IPS DF 6.9 (cell line): ENCODE results near the gene CDK17.
"Not testable (repeated sequence)": the region's sequence is repeated elsewhere in the genome, so short reads cannot be mapped to it uniquely, and the experiment has no call there.

Source experiments
- DNase-seq: peaks from one replicate; pipeline ENCODE4 v3.0.0-alpha.2; 2013; ENCODE audit warnings: low read depth, low spot score
- H3K27ac ChIP-seq: one replicate; pipeline ENCODE4 v1.5.1; 2013; ENCODE audit warnings: low read length, control low read depth
- H3K27me3 ChIP-seq: 2 replicates; pipeline ENCODE4 v1.6.1; 2013; ENCODE audit warnings: mild to moderate bottlenecking, low read length; ENCODE audit not compliant: control insufficient read depth, insufficient read depth
- H3K36me3 ChIP-seq: 2 replicates; pipeline ENCODE4 v1.6.1; 2013; ENCODE audit warnings: low read length; ENCODE audit not compliant: control insufficient read depth, insufficient read depth
- H3K4me1 ChIP-seq: 2 replicates; pipeline ENCODE4 v1.6.1; 2013; ENCODE audit warnings: low read length; ENCODE audit not compliant: control insufficient read depth, insufficient read depth
- H3K4me3 ChIP-seq: 2 replicates; pipeline ENCODE4 v1.5.1; 2013; ENCODE audit warnings: mild to moderate bottlenecking, low read length
- H3K9me3 ChIP-seq: 2 replicates; pipeline ENCODE4 v1.6.1; 2013; ENCODE audit warnings: low read length, inconsistent platforms; ENCODE audit not compliant: control insufficient read depth, insufficient read depth
- WGBS: extraction: QIAGEN DNeasy Blood & Tissue Kit; methylation state at CpG from one replicate; pipeline ENCODE4 v1.1.7; 2013; ENCODE audit warnings: mixed read lengths, missing lambda C conversion rate; ENCODE audit not compliant: insufficient read length, insufficient coverage; 5-methylcytosine and 5-hydroxymethylcytosine counted together

The CDK17 gene

DNA sequence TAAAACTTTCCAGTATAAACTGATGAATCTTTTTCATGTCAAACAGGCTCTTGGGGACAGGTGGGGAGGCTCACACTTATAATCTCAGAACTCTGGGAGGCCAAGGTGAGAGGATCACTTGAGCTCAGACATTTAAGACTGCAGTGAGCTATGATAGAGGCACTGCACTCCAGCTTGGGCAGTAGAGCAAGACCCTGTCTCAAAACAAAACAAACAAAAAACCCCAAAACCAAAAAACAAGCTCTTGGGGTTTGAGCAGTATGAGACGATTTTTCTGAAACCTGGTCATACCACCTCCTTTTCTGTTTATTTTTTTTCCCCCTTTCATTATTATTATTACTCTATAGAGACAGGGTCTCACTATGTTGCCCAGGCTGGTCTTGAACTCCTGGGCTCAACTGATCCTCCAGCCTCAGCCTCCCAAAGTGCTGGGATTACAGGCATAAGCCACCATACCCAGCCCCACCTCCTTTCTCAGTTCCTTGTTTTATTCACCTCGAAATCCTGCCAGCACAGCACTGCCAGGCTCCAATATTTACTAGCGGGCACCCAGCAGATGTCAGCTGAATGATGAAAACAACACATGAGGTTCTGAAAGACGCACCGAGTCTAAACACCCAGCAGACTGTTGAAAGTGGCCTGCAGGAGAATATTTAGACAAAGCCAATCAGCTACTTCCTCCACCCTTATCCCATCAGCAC, 19.5 kb upstream of the CDK17 start:
- H3K9me3 ChIP-seq: no peaks in the 10 kb centered on the region
- H3K27ac ChIP-seq: no peak overlapping the region
- WGBS: no CpG with 5 or more reads among the region's 5 CpGs
- no peaks in the 10 kb centered on the region for H3K36me3 ChIP-seq
- H3K27me3 ChIP-seq: no peaks in the 10 kb centered on the region
- no peak overlapping the region for H3K4me3 ChIP-seq
- H3K4me1 ChIP-seq: no peaks in the 10 kb centered on the region
- no peak for DNase-seq

DNA sequence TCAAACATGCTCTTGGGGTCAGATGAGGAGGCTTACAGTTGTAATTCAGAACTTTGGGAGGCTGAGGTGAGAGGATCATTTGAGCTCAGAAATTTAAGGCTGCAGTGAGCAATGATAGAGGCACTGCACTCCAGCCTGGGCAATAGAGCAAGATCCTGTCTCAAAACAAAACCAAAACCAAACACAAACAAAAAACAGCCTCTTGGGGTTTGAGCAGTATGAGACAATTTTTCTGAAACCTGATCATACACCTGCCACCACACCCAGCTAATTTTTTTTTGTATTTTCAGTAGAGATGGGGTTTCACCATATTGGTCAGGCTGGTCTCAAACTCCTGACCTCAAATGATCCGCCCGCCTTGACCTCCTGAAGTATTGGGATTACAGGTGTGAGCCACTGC, 17.4 kb upstream of the CDK17 start:
- H3K36me3 ChIP-seq, DNase-seq, H3K27ac ChIP-seq, H3K9me3 ChIP-seq, H3K4me1 ChIP-seq, H3K4me3 ChIP-seq, H3K27me3 ChIP-seq: not testable (repeated sequence)
- WGBS: no CpG with 5 or more reads among the region's 2 CpGs

DNA sequence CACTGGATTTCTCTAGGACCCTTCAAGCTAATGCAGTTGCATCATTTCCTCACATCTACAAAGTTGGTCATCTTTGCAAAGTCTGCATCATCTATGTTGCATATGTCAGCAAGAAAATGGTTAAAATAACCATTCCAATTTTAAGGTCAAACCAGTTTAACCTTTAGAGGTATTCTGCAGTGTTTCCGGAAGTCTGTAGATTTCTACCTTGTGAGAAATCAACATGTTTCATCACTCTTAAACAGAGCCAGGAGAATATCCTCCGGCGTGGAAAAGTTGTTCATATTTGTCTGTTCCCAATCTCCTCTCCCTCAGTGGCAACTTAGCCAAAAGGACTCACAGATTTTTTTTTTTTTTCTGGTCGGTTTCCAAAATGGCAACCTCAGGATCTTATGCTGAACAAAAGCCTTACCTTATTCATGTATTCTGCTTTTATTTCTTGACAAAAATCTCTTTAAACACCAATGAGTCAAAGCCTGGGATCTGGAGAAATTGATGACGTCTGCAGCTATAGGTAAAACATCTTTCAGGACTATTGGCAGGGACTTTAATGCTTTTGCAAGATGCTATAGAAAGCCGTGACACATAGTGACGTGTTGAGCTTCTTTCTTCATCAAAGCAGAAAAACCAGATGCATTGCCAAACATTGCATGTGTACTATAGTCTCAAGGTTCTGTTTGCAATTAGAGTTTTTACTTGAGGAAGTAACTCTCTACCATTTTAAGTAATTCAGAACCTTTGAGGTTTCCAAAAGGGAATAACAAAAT, 16.0 kb upstream of the CDK17 start:
- no peak overlapping the region for H3K4me3 ChIP-seq
- DNase-seq: no peak
- no peak overlapping the region for H3K27ac ChIP-seq
- H3K27me3 ChIP-seq: no peaks in the 10 kb centered on the region
- H3K9me3 ChIP-seq: no peaks in the 10 kb centered on the region
- no peaks in the 10 kb centered on the region for H3K36me3 ChIP-seq
- no peaks in the 10 kb centered on the region for H3K4me1 ChIP-seq
- WGBS: no CpG with 5 or more reads among the region's 7 CpGs

DNA sequence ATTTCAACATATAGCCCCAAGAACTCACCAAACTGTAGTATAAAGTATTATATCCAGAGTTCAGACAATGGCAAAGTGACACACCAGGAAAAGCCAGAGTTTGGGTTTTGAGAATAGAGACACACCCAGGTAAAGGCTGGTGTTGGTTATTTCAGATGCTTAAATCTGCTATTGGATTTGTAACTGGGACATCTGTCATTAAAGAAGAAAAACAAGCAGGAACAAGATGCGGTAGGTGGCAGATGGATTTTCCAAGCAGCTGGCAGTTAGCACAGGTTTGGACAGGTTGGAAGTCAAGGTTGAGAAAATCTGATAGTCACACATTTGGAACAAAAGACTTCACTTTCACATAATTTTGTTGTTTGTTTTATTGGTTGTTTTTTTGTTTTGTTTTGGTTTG, 14.4 kb upstream of the CDK17 start:
- WGBS: no CpG with 5 or more reads among the region's 1 CpG
- Histone ChIP-seq H3K4me3 (no peak overlapping the region), H3K4me1 (no peaks in the 10 kb centered on the region), H3K9me3 (no peaks in the 10 kb centered on the region), H3K36me3 (no peaks in the 10 kb centered on the region), H3K27ac (no peak overlapping the region), H3K27me3 (no peaks in the 10 kb centered on the region)
- no peak for DNase-seq

DNA sequence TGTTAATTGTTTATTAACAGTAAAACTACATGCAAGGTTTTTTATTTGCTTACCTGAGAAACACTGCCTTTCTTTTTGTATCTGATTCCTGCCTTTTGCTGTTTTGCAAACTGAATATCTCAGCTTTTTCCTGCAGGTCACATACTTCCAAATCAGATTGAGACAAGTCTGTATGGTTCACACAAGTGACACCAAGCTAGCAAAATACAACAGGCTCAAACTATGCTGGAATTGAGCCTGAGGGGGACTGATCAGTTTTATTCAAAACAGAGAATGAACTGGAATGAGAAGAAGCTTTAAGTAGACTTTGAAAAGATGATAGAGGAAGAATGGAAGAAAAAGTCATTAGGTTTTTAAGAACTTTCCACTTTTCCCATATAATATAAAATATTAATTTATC, 12.2 kb upstream of the CDK17 start:
- no peak overlapping the region for H3K4me3 ChIP-seq
- no peaks in the 10 kb centered on the region for H3K27me3 ChIP-seq
- no peak overlapping the region for H3K27ac ChIP-seq
- no peaks in the 10 kb centered on the region for H3K36me3 ChIP-seq
- DNase-seq: no peak
- no peaks in the 10 kb centered on the region for H3K4me1 ChIP-seq
- H3K9me3 ChIP-seq: no peaks in the 10 kb centered on the region

DNA sequence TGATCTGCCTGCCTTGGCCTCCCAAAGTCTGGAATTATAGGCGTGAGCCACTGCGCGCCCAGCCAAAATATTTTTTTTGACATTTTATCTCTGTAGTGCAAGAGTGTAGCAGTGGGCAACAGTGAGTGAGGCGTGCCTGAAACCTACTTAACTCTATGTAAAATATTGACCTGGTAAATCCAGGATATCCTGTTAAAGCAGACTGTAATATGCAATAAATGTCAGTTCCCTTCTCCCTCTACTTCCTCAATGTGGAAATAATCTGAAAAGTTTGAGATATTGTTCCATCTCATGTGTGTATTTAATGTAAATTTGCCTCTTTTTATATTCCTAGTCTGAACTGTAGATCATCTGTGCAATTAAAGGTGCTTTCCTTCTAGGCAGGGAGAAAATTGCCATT, 9.5 kb upstream of the CDK17 start:
- Histone ChIP-seq H3K27ac (no peak overlapping the region), H3K36me3 (no peaks in the 10 kb centered on the region)
- WGBS: no CpG with 5 or more reads among the region's 4 CpGs

DNA sequence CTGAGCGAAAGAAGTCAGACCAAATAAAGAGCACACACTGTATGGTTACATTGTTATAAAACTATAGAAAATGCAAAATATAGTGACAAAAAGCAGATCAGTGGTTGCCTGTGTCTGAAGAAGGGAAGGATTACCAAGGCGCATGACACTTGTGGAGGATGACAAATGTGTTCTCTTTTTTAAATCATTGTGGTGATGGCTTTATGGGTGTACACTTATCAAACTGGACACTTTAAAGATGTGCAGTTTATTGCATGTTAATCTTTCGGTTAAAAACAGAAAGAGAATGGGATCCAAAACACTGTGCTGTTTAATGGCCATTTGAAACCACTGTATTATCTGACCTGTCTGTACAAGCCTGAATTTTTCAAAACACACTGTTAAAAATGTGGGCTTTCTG, 8.8 kb upstream of the CDK17 start:
- H3K9me3 ChIP-seq: no peaks in the 10 kb centered on the region
- WGBS: no CpG with 5 or more reads among the region's 3 CpGs
- no peak overlapping the region for H3K4me3 ChIP-seq
- no peak overlapping the region for H3K27ac ChIP-seq
- no peak for DNase-seq
- H3K27me3 ChIP-seq: no peaks in the 10 kb centered on the region
- H3K4me1 ChIP-seq: no peaks in the 10 kb centered on the region
- H3K36me3 ChIP-seq: no peaks in the 10 kb centered on the region

More for the DNA sequence above, 9.5 kb upstream of the CDK17 start:
- Histone ChIP-seq H3K9me3 (no peaks in the 10 kb centered on the region), H3K27me3 (no peaks in the 10 kb centered on the region), H3K4me1 (no peaks in the 10 kb centered on the region), H3K4me3 (no peak overlapping the region)
- no peak for DNase-seq

DNA sequence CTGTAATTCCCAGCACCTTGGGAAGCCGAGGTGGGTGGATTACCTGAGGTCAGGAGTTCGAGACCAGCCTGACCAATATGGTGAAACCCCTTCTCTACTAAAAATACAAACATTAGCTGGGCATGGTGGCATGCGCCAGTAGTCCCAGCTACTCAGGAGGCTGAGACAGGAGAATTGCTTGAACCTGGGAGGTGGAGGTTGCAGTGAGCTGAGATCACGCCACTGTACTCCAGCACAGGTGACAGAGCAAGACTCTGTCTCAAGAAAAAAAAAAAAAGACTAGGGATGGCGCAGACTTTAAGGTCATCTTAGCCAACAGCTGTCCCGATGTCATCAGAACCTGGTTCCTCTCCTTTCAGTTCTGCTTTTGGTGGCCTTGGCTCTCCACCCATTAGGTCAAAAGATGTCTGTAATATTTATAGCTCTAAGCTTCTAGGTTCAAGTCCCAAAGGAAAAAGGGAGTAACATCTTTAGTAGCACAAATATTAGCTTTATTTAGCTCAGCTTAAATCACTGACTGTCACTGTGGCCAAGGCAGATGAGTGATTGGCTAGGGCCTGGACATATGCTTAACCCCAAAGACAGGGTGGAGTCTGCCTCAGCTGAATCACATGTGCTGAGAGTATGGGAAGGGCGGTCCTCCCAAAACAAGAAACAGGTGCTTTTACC, 7.3 kb upstream of the CDK17 start:
- H3K36me3 ChIP-seq, H3K27ac ChIP-seq, H3K4me3 ChIP-seq, DNase-seq, H3K4me1 ChIP-seq, H3K9me3 ChIP-seq, H3K27me3 ChIP-seq: not testable (repeated sequence)
- WGBS: no CpG with 5 or more reads among the region's 7 CpGs

DNA sequence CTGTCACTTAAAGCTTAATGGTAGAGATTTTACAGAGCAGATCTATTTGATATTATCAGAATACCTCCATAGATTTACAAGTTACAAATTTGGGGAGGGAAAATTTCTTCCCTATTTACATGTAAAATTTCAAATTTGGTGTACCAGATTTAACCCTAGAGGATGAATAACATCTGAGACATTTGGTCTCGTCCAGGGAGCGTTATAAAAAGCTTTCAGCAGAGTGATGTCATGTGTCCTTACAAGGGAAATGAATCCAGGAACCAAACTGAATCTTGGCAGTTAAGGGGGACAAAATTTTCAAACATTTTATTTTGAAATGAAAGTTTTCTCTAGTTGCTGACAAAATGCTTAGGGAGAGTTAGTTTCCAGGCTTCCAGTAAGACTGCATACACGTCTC, 4.5 kb upstream of the CDK17 start:
- Histone ChIP-seq H3K9me3 (no peaks in the 10 kb centered on the region), H3K36me3 (no peaks in the 10 kb centered on the region), H3K27me3 (no peaks in the 10 kb centered on the region), H3K4me3 (no peak overlapping the region), H3K4me1 (no peaks in the 10 kb centered on the region; the same call in 1 of the 2 replicates), H3K27ac (no peak overlapping the region)
- DNase-seq: no peak
- no CpG with 5 or more reads among the region's 3 CpGs for WGBS

DNA sequence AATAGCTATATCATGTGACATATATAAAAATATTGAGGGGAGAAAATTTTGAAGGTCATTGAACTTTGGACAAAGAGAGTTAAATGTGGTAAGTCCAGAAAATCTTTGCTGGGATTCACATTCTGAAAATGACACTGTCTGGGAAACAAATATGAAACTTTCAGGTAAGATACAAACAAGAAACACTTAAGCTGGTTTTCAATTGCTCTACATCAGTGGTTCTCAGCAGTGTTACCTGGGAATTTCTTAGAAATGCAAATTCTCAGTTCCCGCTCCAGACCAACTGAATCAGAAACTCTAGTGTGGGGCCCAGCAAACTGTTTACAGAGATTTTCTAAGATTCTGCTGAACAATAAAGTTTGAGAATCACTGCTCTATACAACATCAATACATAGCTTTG, 3.6 kb upstream of the CDK17 start:
- no peak for DNase-seq
- WGBS: no CpG with 5 or more reads among the region's 1 CpG
- Histone ChIP-seq H3K36me3 (no peaks in the 10 kb centered on the region), H3K4me3 (no peak overlapping the region), H3K4me1 (no peaks in the 10 kb centered on the region; the same call in 1 of the 2 replicates), H3K9me3 (no peaks in the 10 kb centered on the region), H3K27ac (no peak overlapping the region), H3K27me3 (no peaks in the 10 kb centered on the region)
